Superior temporal gyrus (tissue), 1 donor: ENCODE results near the gene USO1.

Experiments used
- DNase-seq: peaks from one replicate; pipeline ENCODE4 v3.0.0-alpha.2; 2016; ENCODE audit errors: extremely low spot score

USO1 gene

DNA sequence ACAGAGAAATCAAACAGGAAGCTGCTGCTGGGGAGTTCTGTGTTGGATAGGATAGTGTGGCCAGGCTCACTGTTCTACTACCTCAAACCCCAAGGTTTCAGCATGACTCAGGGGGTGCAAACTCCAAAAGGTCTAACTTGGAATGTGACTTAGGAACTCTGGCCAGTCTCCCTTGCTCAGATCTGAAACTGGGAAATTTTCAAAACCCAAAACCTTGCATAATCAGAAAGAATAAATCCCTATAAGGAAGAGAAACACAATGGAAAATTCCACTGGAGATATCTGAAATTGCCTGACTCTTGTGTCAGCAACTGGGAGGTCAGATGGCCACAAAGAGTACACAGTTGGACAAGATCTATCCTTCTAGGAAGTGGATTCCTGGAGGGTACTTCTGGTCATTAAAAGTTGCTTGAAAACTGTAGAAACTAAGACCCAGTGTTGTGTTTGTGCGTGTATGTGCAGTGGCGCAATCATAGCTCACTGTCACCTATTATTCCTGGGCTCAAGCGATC, 119.8 kb downstream of the USO1 start:
- no peak for DNase-seq

- DNase-seq = no peak
Measured at GRCh38 chr4:75845992-75846391, 121.6 kb downstream of the USO1 start.

- peak; percentile 82 for DNase-seq
Measured at GRCh38 chr4:75848171-75848760, 123.9 kb downstream of the USO1 start.

DNA sequence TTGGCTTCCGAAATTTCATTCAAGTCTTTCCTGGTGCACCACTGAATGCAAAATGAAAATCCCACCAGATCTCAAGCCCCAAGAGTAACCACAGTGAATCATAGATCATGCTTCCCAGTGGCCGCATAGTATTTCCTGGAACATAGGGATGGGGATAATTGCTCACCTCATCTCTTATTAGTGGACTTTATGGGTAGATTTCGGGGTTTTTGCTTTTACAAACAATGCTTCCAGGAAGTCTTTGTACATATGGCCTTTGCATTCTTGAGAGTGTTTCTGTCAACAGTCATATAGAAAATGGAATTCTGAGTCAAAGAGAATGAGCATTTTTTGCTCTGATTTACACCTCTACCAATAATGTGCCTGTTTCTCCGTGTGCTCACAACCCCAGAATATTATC, 124.5 kb downstream of the USO1 start:
- no peak for DNase-seq

DNA sequence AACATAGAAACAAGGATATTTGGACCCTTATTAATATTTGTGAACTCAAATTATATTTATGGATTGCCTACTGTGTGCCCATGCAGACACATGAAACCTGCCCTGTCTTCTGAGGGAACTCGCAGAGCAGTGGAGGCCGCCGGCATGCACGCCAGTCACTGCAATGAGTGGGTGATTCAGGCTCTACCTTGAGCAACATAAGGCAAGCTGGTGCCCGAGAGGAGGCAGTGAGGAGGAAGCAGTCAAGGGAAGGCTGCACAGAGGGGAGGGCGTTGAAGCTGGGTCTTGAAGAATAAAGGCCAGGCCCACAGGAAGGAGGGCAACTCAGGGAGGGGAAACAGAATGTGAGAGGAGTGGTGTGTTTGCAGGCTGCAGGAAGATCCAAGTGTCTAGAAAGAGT, 125.1 kb downstream of the USO1 start:
- DNase-seq = no peak

GRCh38 chr4:75858721-75859120, 134.3 kb downstream of the USO1 start:
- DNase-seq = no peak

DNA sequence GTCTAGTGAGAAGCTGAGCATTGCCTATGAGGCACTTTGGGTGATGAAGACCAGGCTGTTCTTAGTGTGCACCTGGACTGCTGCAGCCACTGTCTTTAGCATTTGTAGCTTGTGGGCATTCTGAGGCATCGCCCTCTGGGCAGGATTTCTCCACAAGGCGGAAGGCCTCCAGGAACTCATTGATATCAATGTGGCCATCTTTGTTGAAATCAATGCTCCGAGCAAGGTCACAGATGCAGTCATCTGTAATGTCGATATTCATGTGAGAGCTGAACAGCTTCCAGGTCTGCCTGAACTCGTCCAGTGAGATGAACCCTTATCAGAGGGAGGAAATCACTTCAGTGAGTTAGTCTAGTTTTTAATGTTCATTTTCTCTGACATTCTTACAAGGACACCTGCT, 136.2 kb downstream of the USO1 start:
- no peak for DNase-seq
